Activated naive CD8-positive, alpha-beta T cell treated with anti-CD3 and anti-CD28 coated beads for 36 hours (primary cell): Measurements from ENCODE around the gene TRIM24. TPM values are rescaled to one million over a fixed set of nuclear protein-coding genes. Genes with fewer than 3 reads are reported as not detected.

ENCODE experiments used
- DNase-seq: peaks from one replicate; pipeline ENCODE4 v3.0.0; 2021
- H3K27ac Mint-ChIP-seq: one replicate; pipeline ENCODE4 v1.8.0; 2022; ENCODE audit warnings: mild to moderate bottlenecking, moderate library complexity, mixed read lengths
- H3K27me3 Mint-ChIP-seq: one replicate; pipeline ENCODE4 v1.8.0; 2022; ENCODE audit warnings: mild to moderate bottlenecking, mixed read lengths
- H3K36me3 Mint-ChIP-seq: one replicate; pipeline ENCODE4 v1.8.0; 2021; ENCODE audit warnings: mild to moderate bottlenecking, mixed read lengths
- H3K4me1 Mint-ChIP-seq: one replicate; pipeline ENCODE4 v1.8.0; 2021; ENCODE audit warnings: mixed read lengths
- H3K4me3 Mint-ChIP-seq: one replicate; pipeline ENCODE4 v1.8.0; 2022; ENCODE audit warnings: mild to moderate bottlenecking, moderate library complexity, mixed read lengths
- H3K9me3 Mint-ChIP-seq: one replicate; pipeline ENCODE4 v1.8.0; 2022; ENCODE audit warnings: mixed read lengths
- total RNA-seq, 2 experiments: library from RNA; stranded (reverse); gene quantifications; one replicate each; pipeline ENCODE4 v1.2.3, GENCODE V29; 2021

TRIM24 gene
- total RNA-seq, 2 experiments from 2014 or later: 15.5 to 17.9 TPM

- no peak for DNase-seq
- Mint-ChIP-seq H3K4me3 (no peak overlapping the region), H3K36me3 (no peaks in the 10 kb centered on the region), H3K27me3 (no peaks in the 10 kb centered on the region), H3K27ac (no peak overlapping the region), H3K9me3 (no peaks in the 10 kb centered on the region), H3K4me1 (peaks cover 31% of the 10 kb centered on the region)
Measured at GRCh38 chr7:138622841-138623240, 162.8 kb downstream of the TRIM24 start.

- Mint-ChIP-seq H3K27me3 (no peaks in the 10 kb centered on the region), H3K9me3 (no peaks in the 10 kb centered on the region), H3K4me1 (peaks cover 38% of the 10 kb centered on the region), H3K27ac (peak overlapping the region; percentile 93), H3K4me3 (peak overlapping the region; percentile 52), H3K36me3 (peaks cover 1% of the 10 kb centered on the region)
- DNase-seq: no peak
Measured at GRCh38 chr7:138625084-138625848, 165.2 kb downstream of the TRIM24 start.

GRCh38 chr7:138625849-138626230, 165.8 kb downstream of the TRIM24 start:
- H3K27ac Mint-ChIP-seq: peak overlapping the region; percentile 93
- peak; percentile 13 for DNase-seq
- peaks cover 42% of the 10 kb centered on the region for H3K4me1 Mint-ChIP-seq
- H3K27me3 Mint-ChIP-seq: no peaks in the 10 kb centered on the region
- peaks cover 1% of the 10 kb centered on the region for H3K36me3 Mint-ChIP-seq
- no peaks in the 10 kb centered on the region for H3K9me3 Mint-ChIP-seq
- H3K4me3 Mint-ChIP-seq: peak overlapping the region; percentile 52

GRCh38 chr7:138626846-138627245, 166.8 kb downstream of the TRIM24 start:
- Mint-ChIP-seq H3K4me3 (no peak overlapping the region), H3K9me3 (no peaks in the 10 kb centered on the region), H3K4me1 (peaks cover 43% of the 10 kb centered on the region), H3K27ac (peak overlapping the region; percentile 93), H3K36me3 (peaks cover 1% of the 10 kb centered on the region), H3K27me3 (no peaks in the 10 kb centered on the region)
- DNase-seq: no peak

GRCh38 chr7:138627361-138627760, 167.3 kb downstream of the TRIM24 start:
- peak overlapping the region; percentile 93 for H3K27ac Mint-ChIP-seq
- H3K9me3 Mint-ChIP-seq: no peaks in the 10 kb centered on the region
- no peak for DNase-seq
- peaks cover 44% of the 10 kb centered on the region for H3K4me1 Mint-ChIP-seq
- no peaks in the 10 kb centered on the region for H3K27me3 Mint-ChIP-seq
- no peak overlapping the region for H3K4me3 Mint-ChIP-seq
- H3K36me3 Mint-ChIP-seq: peaks cover 1% of the 10 kb centered on the region

GRCh38 chr7:138630059-138630610, 170.1 kb downstream of the TRIM24 start:
- H3K27me3 Mint-ChIP-seq: no peaks in the 10 kb centered on the region

GRCh38 chr7:138632384-138632783, 172.3 kb downstream of the TRIM24 start:
- no peak overlapping the region for H3K4me3 Mint-ChIP-seq
- H3K36me3 Mint-ChIP-seq: peaks cover 1% of the 10 kb centered on the region
- H3K27me3 Mint-ChIP-seq: no peaks in the 10 kb centered on the region
- H3K4me1 Mint-ChIP-seq: peaks cover 15% of the 10 kb centered on the region
- no peak for DNase-seq
- no peak overlapping the region for H3K27ac Mint-ChIP-seq
- H3K9me3 Mint-ChIP-seq: no peaks in the 10 kb centered on the region

More at GRCh38 chr7:138630059-138630610, 170.1 kb downstream of the TRIM24 start:
- peak; percentile 17 for DNase-seq
- Mint-ChIP-seq H3K9me3 (no peaks in the 10 kb centered on the region), H3K27ac (peak overlapping the region; percentile 4), H3K4me1 (peaks cover 33% of the 10 kb centered on the region), H3K36me3 (peaks cover 1% of the 10 kb centered on the region), H3K4me3 (no peak overlapping the region)

GRCh38 chr7:138632826-138633602, 173.0 kb downstream of the TRIM24 start:
- Mint-ChIP-seq H3K36me3 (peaks cover 1% of the 10 kb centered on the region), H3K27ac (no peak overlapping the region), H3K4me3 (no peak overlapping the region), H3K27me3 (no peaks in the 10 kb centered on the region), H3K9me3 (no peaks in the 10 kb centered on the region), H3K4me1 (peaks cover 15% of the 10 kb centered on the region)
- no peak for DNase-seq

Other genes with a start within 250 kb of the TRIM24 start
- under 1 TPM; 0.70 TPM for gene SVOPL, start 241.1 kb downstream of the TRIM24 start, total RNA-seq